8988T (cell line): Measurements from ENCODE around the gene CSTPP1.
"Not testable (repeated sequence)": the region's sequence is repeated elsewhere in the genome, so short reads cannot be mapped to it uniquely, and the experiment has no call there.

Source experiments
- DNase-seq: peaks from one replicate; pipeline ENCODE4 v3.0.0; 2011

CSTPP1 gene

DNA sequence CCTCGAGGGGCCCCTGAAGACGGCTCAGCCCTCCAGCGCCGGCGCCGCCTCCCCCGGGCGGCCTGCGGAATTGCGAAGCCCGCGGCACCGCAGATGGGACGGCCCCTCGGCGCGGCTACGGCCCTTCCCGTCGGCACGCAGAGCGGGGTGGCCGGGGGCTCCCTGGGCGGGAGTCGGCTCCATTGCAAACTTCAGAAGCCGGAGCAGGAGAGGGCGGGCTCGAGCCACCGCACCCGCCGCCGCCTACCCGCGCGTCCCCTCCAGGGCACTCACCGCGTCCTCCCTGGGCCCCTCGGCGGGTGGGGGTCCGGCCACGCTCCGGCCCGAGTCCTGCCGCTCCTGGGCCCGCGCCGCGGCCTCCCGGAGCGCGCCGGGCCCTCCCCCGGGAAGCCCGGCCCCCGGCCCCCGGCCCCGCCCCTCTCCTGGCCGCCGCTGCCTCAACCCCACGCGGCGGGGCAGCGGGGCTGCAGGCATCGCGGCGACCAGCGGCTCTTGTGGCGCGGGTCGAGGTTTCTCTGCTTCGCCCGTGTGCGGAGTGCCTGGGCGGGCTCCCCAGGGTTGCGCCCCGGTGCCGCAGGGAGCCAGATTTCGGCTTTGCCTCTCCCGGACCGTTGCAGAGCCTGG, 249.6 kb downstream of the CSTPP1 start, which contains the start of gene PACSIN3:
TSS of gene PACSIN3 (minus strand) at position 359 of the 624 bp plus-strand sequence. CDS start 3,707 bp downstream, outside the sequence.
- DNase-seq, result peak; percentile 91

DNA sequence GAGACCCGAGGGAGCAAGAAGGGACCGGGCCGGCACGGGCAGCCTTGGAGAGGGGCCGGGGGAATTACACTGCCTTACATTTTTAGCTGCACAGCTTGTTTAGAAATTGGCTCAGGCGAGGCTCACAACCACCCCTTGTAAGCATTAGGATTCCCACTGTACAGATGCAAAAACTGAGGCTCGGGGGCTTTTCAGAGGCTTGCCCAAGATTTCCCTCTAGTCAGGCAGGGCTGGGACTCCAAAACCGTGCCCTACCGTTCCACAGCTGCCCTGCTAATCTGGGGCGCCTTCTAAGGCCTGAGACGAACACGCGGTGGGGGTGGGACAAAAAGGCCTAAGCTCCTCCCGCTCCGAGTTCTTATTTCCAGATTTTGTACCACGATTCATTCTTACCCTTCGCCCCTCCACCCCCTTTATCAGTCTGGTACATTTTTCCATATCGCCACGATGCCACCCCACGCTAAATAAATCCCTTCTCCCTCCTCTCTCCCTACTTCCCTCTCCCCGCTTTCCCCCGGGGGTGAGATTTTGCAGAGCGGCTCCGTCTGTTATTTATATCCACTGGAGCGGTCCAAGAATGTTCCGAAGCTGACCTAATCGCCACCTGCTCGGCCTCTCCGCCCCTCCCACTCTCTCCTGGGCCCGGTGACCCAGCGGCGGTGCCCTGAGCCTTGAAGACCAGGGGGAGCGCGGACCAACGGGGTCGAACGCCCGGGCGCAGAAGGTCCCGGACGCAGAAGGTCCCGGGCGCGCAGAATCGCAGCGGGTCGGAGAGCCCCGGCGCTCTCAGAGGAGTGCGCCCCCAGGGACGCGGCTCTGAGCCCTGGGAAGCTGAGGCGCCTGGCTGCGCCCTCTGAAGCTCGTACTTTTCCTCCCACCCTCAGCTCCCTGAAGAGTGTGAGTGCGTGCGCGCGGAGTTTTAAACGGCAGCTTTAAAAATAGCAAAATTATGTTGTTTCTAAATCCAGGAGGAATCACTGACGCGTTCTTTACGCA, 250.4 kb downstream of the CSTPP1 start:
- DNase-seq, result peak; percentile 82

DNA sequence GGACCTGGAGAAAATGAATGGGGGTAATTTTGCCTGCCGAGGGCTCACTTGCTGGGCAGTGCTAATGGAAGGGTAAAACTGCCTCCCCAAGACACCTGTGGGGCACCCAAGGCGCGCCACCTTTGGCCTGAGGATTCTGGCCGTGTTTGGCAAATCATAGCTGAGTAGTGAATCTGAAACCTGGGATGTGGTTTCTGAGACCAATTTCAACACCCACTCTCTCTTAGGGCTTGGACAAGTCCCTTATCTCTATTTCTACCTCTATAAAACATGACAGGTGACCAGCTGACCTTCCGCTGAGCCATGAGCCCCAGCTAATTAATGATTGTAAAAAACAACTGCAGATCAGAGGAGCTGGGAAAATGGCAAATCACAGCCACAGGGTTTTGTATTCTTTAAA, 251.2 kb downstream of the CSTPP1 start:
- DNase-seq, result no peak

DNA sequence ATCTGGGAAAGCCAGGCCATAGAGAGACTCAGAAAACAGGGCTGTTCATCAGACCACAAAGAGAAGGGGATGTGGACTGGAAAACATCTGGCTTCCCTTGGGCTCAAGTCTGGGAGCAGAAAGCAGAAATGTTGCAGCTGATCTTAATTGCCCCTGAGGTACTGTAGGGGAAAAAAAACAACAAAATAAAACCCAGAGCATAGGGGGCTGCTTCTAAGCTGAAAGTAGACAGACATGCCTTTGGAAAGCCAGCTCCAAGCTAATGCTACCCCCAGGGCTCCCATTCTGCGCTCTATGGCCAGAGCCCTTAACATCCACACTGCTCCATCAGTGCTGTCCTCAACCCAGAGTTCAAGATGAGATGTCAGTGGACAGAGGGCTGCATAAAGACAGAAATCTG, 251.7 kb downstream of the CSTPP1 start:
- DNase-seq, result no peak

DNA sequence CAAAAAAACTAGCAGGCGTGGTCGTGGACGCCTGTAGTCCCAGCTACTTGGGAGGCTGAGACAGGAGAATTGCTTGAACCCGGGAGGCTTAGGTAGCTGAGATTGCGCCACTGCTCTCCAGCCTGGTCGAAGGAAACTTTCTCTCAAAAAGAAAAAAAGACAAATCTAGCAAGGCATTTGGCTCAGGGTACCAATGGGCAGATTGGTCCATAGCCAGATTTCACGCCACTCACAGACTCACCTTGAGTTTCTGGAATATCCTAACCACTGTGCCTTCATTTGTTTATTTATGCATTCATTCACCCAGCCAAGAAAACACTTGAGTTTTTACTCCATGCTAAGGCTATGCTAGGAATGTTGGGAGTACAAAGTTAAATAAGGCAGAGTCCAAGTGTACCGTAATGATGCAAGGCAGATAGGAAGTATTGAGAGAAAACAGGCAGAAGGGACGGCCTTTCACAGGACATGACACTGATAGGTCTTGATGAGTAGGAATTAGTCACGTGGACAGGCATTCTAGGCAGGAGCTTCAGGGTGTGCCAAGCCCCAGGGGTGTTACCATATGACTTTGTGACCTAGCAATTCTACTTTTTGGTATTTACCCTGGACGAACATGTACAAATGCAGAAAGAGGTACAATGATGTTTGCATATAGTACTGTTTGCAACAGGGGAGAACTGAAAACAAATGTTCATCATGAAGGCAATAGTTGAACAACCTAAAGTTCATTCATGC, 252.7 kb downstream of the CSTPP1 start:
- DNase-seq, result no peak

DNA sequence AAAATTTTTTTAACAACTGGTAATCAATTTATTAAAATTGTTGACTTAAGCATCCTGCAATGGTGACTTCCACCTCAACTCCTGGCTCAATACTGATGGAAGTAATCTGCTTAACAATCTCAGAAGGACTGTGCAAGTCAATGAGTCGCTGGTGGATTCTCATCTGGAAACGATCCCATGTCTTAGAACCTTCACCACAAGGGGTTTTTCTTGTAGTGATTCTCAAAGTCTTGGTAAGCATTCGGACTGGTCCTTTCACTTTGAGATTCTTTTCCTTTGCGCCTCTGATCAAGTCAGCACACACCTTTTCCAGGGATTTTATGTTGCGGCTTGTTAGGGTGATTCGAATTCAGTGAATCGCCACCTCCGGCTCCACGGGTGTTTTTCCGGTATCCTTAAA, 254.6 kb downstream of the CSTPP1 start:
- not testable (repeated sequence) for DNase-seq

DNA sequence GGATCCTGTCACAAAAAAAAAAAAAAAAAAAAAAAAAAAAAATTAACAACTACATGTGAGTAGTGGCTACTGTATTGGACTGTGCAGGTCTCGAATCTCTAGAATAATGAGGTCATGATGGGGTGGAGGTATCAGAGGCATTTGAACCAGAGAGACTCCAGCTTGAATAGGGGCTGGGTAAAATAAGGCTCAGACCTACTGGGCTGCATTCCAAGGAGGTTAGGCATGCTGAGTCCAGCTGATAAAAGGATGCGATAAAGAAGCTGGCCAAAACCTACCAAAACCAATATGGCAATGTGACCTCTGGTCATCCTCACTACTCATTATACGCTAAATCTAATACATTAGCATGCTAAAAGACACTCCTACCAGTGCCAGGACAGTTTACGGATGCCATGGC, 255.6 kb downstream of the CSTPP1 start:
- DNase-seq, result no peak

DNA sequence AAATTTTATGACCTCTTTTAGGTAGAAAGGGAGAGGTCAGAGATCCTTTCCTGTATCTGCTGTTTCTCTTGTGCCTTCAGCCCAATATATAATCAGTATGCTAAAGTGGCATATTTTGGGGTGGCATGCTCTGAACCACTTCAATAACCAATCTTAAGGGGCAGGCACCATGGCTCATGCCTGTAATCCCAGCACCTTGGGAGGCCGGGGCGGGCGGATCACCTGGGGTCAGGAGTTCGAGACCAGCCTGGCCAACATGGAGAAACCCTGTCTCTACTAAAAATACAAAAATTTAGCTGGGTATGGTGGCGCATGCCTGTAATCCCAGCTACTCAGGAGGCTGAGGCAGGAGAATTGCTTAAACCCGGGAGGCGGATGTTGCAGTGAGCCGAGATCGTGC, 261.6 kb downstream of the CSTPP1 start:
- not testable (repeated sequence) for DNase-seq

DNA sequence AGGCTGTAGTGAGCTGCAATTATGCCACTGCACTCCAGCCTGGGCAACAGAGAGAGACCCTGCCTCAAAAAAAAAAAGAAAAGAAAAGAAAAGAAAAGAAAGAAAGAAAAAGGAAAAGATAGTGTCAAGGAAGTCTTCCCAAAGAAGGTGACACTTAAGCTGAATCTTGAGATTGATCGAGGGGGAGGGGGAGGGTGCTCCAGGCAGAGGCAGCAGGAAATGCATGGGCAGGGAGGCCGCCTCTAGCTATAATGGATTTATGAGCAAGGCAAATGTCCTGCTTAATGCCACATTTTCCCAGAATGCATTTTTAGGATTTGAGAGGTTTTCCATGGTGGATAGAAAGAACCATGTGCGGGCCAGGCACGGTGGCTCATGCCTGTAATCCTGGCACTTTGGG, 264.5 kb downstream of the CSTPP1 start:
- no peak for DNase-seq

DNA sequence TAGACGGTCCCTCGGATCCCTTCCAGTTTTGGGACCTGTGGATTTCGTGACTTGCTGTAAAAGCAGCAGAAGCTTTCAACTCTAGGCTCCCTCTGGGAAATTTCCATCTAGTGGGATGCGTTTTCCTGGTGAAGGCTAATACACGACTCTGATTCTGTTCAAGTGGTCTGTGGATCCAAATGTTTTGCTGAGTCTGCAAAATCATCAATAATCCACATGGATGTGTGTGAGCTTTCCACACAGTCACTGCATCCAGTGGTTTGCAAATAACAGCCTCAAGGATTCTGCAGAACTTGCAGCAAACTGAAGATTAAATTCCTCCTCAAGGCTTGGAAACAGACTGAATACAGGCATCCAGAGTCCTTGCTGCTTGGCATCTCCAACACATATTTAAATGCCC, 266.0 kb downstream of the CSTPP1 start:
- no peak for DNase-seq

DNA sequence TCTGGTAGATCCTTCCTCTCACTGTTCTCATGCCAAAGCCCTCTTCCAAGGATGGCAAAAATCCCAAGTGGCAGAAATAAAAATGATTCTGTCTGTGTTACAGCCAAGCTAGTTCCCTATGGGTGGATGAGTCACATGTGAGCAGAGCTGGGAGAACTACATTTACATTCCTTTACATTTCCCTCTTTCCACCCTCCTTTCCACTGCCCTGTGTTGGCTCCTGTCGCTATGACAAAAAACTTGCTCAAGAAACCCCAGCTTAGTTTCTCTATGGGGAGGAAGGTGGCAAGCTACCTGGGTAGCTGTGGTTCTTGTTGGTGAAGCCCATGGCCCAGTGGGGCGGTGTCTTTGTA, 268.1 kb downstream of the CSTPP1 start:
- no peak for DNase-seq

DNA sequence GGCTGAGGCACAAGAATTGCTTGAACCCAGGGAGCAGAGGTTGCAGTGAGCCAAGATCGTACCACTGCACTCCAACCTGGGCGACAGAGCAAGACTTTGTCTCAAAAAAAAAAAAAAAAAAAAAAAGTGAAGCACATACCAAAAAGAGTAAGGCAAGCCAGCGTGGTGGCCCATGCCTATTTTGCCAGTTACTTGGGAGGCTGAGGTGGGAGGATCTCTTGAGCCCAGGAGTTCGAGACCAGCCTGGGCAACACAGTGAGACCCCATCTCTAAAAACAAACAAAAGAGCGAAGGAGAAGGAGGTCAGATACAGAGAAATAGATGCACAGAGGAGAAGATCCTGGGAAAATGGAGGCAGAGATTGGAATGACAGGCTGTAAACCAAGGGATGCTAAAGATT, 270.0 kb downstream of the CSTPP1 start:
- DNase-seq, result not testable (repeated sequence)

DNA sequence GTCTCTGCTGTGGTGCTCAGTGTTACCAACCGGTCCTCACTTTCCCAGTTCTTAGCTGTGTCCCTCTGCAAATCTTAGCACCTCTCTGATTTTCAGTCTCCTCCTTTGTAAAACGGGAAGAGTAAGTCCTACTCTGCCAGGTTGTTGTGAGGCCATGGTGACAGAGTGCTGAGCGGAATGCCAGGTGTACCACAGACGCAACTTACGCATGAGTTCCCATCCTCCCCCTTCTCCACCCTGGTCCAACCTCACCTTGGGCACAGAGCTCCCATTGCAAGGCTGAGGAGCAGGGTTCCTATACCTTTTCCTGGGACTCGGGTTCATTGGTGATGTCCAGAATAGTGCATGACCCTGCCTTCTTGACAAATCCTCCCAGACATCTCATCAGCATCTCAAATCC, 270.9 kb downstream of the CSTPP1 start:
- DNase-seq, result no peak

DNA sequence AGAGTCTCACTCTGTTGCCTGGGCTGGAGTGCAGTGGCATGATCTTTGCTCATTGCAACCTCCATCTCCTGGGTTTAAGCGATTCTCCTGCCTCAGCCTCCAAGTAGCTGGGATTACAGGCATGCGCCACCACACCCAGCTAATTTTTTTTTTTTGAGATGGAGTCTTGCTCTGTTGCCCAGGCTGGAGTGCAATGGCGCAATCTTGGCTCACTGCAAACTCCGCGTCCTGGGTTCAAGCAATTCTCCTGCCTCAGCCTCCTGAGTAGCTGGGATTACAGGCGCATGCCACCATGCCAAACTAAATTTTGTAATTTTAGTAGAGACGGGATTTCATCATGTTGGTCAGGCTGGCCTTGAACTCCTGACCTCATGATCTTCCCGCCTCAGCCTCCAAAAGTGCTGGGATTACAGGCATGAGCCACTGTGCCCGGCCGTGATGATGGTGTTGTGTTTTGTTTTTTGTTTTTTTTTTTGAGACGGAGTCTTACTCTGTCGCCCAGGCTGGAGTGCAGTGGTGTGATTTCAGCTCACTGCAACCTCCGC, 271.5 kb downstream of the CSTPP1 start:
- DNase-seq, result not testable (repeated sequence)

DNA sequence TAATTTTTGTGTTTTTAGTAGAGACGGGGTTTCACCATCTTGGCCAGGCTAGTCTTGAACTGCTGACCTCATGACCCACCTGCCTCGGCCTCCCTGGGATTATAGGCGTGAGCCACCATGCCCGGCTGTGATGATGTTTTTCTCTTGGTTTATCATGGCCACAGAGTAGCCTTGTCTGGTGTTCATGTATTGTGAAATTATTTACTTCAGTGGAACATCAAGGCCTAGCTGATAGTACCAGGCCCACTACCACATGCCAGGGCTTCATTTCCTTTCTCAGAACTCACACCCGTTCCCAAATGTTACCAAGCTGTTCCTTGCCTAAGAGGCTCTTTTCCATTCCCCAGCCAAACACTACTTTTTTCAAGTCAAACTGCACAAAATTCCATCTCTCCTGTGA, 272.1 kb downstream of the CSTPP1 start:
- DNase-seq, result no peak
